ENCODE results near the gene FAM118A. TPM values are rescaled to one million over a fixed set of nuclear protein-coding genes. Genes with fewer than 3 reads are reported as not detected.
"Not testable (repeated sequence)": the region's sequence is repeated elsewhere in the genome, so short reads cannot be mapped to it uniquely, and the experiment has no call there.

The FAM118A gene
- polyA plus RNA-seq, 3 donors, result 20.0 to 423 (median 27.9) TPM

GRCh38 chr22:45349916-45350315 lies 40.2 kb downstream of the FAM118A start:
- no peak overlapping the region for H2AFZ ChIP-seq (ENCODE audit: insufficient read depth, low read depth, low read length, poor library complexity, severe bottlenecking)
- TF ChIP-seq CTCF (IDR thresholded peaks at IDR 0.05), result no peak
- no peaks in the 10 kb centered on the region for H3K27me3 ChIP-seq (ENCODE audit: control insufficient read depth in 2 of 2, insufficient read depth in 2 of 2, low read length in 2 of 2)
- Mint-ChIP-seq H3K27me3 (ENCODE audit: low read depth in 3 of 3) (no peaks in the 10 kb centered on the region), H3K4me3 (no peak overlapping the region), H3K9me3 (no peaks in the 10 kb centered on the region), H3K36me3 (peaks cover 19% of the 10 kb centered on the region in 2 donors), H3K4me1 (no peaks in the 10 kb centered on the region), H3K27ac (no peak overlapping the region)
- no peak overlapping the region for H3K27ac ChIP-seq (ENCODE audit: low read depth in 1 of 2, low read length in 2 of 2)
- H3K4me1 ChIP-seq (ENCODE audit: control insufficient read depth in 1 of 2, insufficient read depth in 2 of 2, low read length in 2 of 2), result no peaks in the 10 kb centered on the region
- H3K9me3 ChIP-seq (replicated peaks in 1 of 2; ENCODE audit: control insufficient read depth in 1 of 2, insufficient read depth in 1 of 2, low read length in 2 of 2), result no peaks in the 10 kb centered on the region
- H3K4me2 ChIP-seq (replicated peaks; ENCODE audit: extremely low read depth, low read length, poor library complexity, severe bottlenecking), result no peak overlapping the region
- no CpG with 5 or more reads among the region's 3 CpGs for WGBS (ENCODE audit: insufficient coverage)
- H4K20me1 ChIP-seq (ENCODE audit: insufficient read depth, low read length), result no peaks in the 10 kb centered on the region
- peaks cover 5 to 23% of the 10 kb centered on the region in 2 donors for H3K36me3 ChIP-seq (replicated peaks in 1 of 2; ENCODE audit: control insufficient read depth in 1 of 2, insufficient read depth in 2 of 2, low read length in 2 of 2)
- H3K79me2 ChIP-seq (ENCODE audit: insufficient read depth, low read length), result no peaks in the 10 kb centered on the region
- intact Hi-C loops (cut with micrococcal nuclease), result no loop called here
- H3K9ac ChIP-seq (ENCODE audit: insufficient read depth, low read length, poor library complexity, severe bottlenecking), result no peak overlapping the region
- DNase-seq, result no peak
- no peak overlapping the region for H3K4me3 ChIP-seq (replicated peaks in 1 of 3; ENCODE audit: low read depth in 2 of 3, low read length in 3 of 3)

- H3K9me3 Mint-ChIP-seq, result no peaks in the 10 kb centered on the region
Observed at GRCh38 chr22:45351956-45352355, 42.2 kb downstream of the FAM118A start.

GRCh38 chr22:45352757-45353156 lies 43.0 kb downstream of the FAM118A start:
- H3K79me2 ChIP-seq (ENCODE audit: insufficient read depth, low read length); H4K20me1 ChIP-seq (ENCODE audit: insufficient read depth, low read length); H3K4me1 Mint-ChIP-seq; H3K27me3 Mint-ChIP-seq (ENCODE audit: low read depth in 3 of 3); H3K36me3 Mint-ChIP-seq; H3K27me3 ChIP-seq (ENCODE audit: control insufficient read depth in 2 of 2, insufficient read depth in 2 of 2, low read length in 2 of 2); DNase-seq; H3K4me2 ChIP-seq (replicated peaks; ENCODE audit: extremely low read depth, low read length, poor library complexity, severe bottlenecking); H3K27ac Mint-ChIP-seq; H3K4me3 ChIP-seq (replicated peaks in 1 of 3; ENCODE audit: low read depth in 2 of 3, low read length in 3 of 3); H3K9me3 Mint-ChIP-seq; H3K9ac ChIP-seq (ENCODE audit: insufficient read depth, low read length, poor library complexity, severe bottlenecking); H3K4me3 Mint-ChIP-seq; H3K36me3 ChIP-seq (replicated peaks in 1 of 2; ENCODE audit: control insufficient read depth in 1 of 2, insufficient read depth in 2 of 2, low read length in 2 of 2); H3K4me1 ChIP-seq (ENCODE audit: control insufficient read depth in 1 of 2, insufficient read depth in 2 of 2, low read length in 2 of 2); H3K9me3 ChIP-seq (replicated peaks in 1 of 2; ENCODE audit: control insufficient read depth in 1 of 2, insufficient read depth in 1 of 2, low read length in 2 of 2); intact Hi-C loops (cut with micrococcal nuclease); H2AFZ ChIP-seq (ENCODE audit: insufficient read depth, low read depth, low read length, poor library complexity, severe bottlenecking); H3K27ac ChIP-seq (ENCODE audit: low read depth in 1 of 2, low read length in 2 of 2): not testable (repeated sequence)
- no CpG with 5 or more reads among the region's 5 CpGs for WGBS (ENCODE audit: insufficient coverage)

More at GRCh38 chr22:45351956-45352355, 42.2 kb downstream of the FAM118A start:
- no peak for DNase-seq
- Histone ChIP-seq H3K27me3 (ENCODE audit: control insufficient read depth in 2 of 2, insufficient read depth in 2 of 2, low read length in 2 of 2) (no peaks in the 10 kb centered on the region), H3K4me1 (ENCODE audit: control insufficient read depth in 1 of 2, insufficient read depth in 2 of 2, low read length in 2 of 2) (peaks cover 0 to 2% of the 10 kb centered on the region in 2 donors), H3K79me2 (ENCODE audit: insufficient read depth, low read length) (no peaks in the 10 kb centered on the region), H2AFZ (ENCODE audit: insufficient read depth, low read depth, low read length, poor library complexity, severe bottlenecking) (no peak overlapping the region), H3K27ac (ENCODE audit: low read depth in 1 of 2, low read length in 2 of 2) (no peak overlapping the region), H3K4me3 (replicated peaks in 1 of 3; ENCODE audit: low read depth in 2 of 3, low read length in 3 of 3) (no peak overlapping the region), H3K4me2 (replicated peaks; ENCODE audit: extremely low read depth, low read length, poor library complexity, severe bottlenecking) (no peak overlapping the region), H3K9me3 (replicated peaks in 1 of 2; ENCODE audit: control insufficient read depth in 1 of 2, insufficient read depth in 1 of 2, low read length in 2 of 2) (no peaks in the 10 kb centered on the region), H3K9ac (ENCODE audit: insufficient read depth, low read length, poor library complexity, severe bottlenecking) (no peak overlapping the region), H3K36me3 (replicated peaks in 1 of 2; ENCODE audit: control insufficient read depth in 1 of 2, insufficient read depth in 2 of 2, low read length in 2 of 2) (peaks cover 0 to 2% of the 10 kb centered on the region in 2 donors), H4K20me1 (ENCODE audit: insufficient read depth, low read length) (no peaks in the 10 kb centered on the region)
- Mint-ChIP-seq H3K4me1 (peaks cover 5% of the 10 kb centered on the region), H3K36me3 (peaks cover 3 to 6% of the 10 kb centered on the region in 2 donors), H3K27ac (no peak overlapping the region), H3K27me3 (ENCODE audit: low read depth in 3 of 3) (no peaks in the 10 kb centered on the region), H3K4me3 (no peak overlapping the region)
- WGBS (ENCODE audit: insufficient coverage), result no CpG with 5 or more reads among the region's 1 CpG
- no peak for TF ChIP-seq CTCF (IDR thresholded peaks at IDR 0.05)
- intact Hi-C loops (cut with micrococcal nuclease), result no loop called here

All from CD14-positive monocyte (primary cell).